ENCODE measurements around the gene RABGAP1L.
"Not testable (repeated sequence)": the region's sequence is repeated elsewhere in the genome, so short reads cannot be mapped to it uniquely, and the experiment has no call there.

RABGAP1L gene

GRCh38 chr1:174405219-174405618 lies 245.9 kb downstream of the RABGAP1L start:
- TF ChIP-seq POLR2A (IDR thresholded peaks at IDR 0.05; ENCODE audit: extremely low read depth, insufficient read length), result no peak
- TF ChIP-seq, protein P1, sequence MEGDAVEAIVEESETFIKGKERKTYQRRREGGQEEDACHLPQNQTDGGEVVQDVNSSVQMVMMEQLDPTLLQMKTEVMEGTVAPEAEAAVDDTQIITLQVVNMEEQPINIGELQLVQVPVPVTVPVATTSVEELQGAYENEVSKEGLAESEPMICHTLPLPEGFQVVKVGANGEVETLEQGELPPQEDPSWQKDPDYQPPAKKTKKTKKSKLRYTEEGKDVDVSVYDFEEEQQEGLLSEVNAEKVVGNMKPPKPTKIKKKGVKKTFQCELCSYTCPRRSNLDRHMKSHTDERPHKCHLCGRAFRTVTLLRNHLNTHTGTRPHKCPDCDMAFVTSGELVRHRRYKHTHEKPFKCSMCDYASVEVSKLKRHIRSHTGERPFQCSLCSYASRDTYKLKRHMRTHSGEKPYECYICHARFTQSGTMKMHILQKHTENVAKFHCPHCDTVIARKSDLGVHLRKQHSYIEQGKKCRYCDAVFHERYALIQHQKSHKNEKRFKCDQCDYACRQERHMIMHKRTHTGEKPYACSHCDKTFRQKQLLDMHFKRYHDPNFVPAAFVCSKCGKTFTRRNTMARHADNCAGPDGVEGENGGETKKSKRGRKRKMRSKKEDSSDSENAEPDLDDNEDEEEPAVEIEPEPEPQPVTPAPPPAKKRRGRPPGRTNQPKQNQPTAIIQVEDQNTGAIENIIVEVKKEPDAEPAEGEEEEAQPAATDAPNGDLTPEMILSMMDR (IDR thresholded peaks at IDR 0.05; ENCODE audit: low read depth, low read length), result no peak
- TF ChIP-seq, protein P2, sequence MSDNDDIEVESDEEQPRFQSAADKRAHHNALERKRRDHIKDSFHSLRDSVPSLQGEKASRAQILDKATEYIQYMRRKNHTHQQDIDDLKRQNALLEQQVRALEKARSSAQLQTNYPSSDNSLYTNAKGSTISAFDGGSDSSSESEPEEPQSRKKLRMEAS (IDR thresholded peaks at IDR 0.05; ENCODE audit: low read depth, low read length), result no peak
- no peak for TF ChIP-seq MYC (IDR thresholded peaks at IDR 0.05; ENCODE audit: low read depth, low read length)
- no peak overlapping the region for H3K4me3 ChIP-seq (ENCODE audit: low read depth, low read length)
- no peak for DNase-seq (ENCODE audit: low read depth)

DNA sequence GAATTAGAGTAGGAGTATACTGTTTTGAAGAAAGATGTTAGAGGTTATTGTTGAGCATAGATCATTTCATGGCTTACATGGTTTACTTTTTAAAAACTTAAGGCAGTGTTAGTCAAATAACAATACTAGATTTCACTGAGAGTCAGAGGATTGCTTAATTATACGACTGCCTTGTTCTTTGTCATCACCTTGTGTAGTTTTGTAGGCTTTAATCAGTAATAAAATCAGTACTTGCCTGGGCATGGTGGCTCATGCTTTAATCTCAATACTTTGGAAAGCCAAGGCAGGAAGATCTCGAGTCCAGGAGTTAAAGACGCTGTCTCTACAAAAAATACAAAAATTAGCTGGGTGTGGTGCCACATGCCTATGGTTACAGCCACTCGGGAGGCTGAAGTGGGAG lies 247.1 kb downstream of the RABGAP1L start:
- no peak for DNase-seq (ENCODE audit: low read depth)
- no peak overlapping the region for H3K4me3 ChIP-seq (ENCODE audit: low read depth, low read length)
- TF ChIP-seq, protein P1 (IDR thresholded peaks at IDR 0.05; ENCODE audit: low read depth, low read length), result no peak
- TF ChIP-seq POLR2A (IDR thresholded peaks at IDR 0.05; ENCODE audit: extremely low read depth, insufficient read length), result no peak

GRCh38 chr1:174407665-174408064 lies 248.3 kb downstream of the RABGAP1L start:
- no peak for DNase-seq (ENCODE audit: low read depth)
- TF ChIP-seq MYC (IDR thresholded peaks at IDR 0.05; ENCODE audit: low read depth, low read length) (no peak), POLR2A (IDR thresholded peaks at IDR 0.05; ENCODE audit: extremely low read depth, insufficient read length) (no peak)
- TF ChIP-seq, protein P2 (IDR thresholded peaks at IDR 0.05; ENCODE audit: low read depth, low read length), result no peak
- TF ChIP-seq, protein P1 (IDR thresholded peaks at IDR 0.05; ENCODE audit: low read depth, low read length), result no peak
- H3K4me3 ChIP-seq (ENCODE audit: low read depth, low read length), result no peak overlapping the region

DNA sequence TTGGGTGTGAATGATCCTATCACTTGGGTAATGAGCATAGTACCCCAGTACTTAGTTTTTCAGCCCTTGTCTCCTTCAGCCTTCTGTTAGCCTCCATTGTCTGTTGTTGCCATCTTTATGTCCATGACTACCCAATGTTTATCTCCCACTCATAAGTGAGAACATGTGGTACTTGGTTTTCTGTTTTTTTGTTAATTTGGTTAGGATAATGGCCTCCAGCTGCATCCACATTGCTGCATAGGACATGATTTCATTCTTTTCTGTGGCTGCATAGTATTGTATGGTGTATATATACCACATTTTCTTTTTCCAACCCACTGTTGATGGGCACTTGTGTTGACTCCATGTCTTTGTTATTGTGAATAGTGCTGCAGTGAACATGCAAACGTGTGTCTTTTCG lies 248.8 kb downstream of the RABGAP1L start:
- no peak for DNase-seq (ENCODE audit: low read depth)
- no peak overlapping the region for H3K4me3 ChIP-seq (ENCODE audit: low read depth, low read length)
- TF ChIP-seq, protein P1 (IDR thresholded peaks at IDR 0.05; ENCODE audit: low read depth, low read length), result no peak
- no peak for TF ChIP-seq MYC (IDR thresholded peaks at IDR 0.05; ENCODE audit: low read depth, low read length)
- TF ChIP-seq, protein P2 (IDR thresholded peaks at IDR 0.05; ENCODE audit: low read depth, low read length), result no peak
- TF ChIP-seq POLR2A (IDR thresholded peaks at IDR 0.05; ENCODE audit: extremely low read depth, insufficient read length), result no peak

GRCh38 chr1:174409801-174410200 lies 250.5 kb downstream of the RABGAP1L start:
- H3K4me3 ChIP-seq (ENCODE audit: low read depth, low read length); DNase-seq (ENCODE audit: low read depth): not testable (repeated sequence)

- TF ChIP-seq, protein P2 (IDR thresholded peaks at IDR 0.05; ENCODE audit: low read depth, low read length), result no peak
- no peak for TF ChIP-seq MYC (IDR thresholded peaks at IDR 0.05; ENCODE audit: low read depth, low read length)
- no peak overlapping the region for H3K4me3 ChIP-seq (ENCODE audit: low read depth, low read length)
- no peak for DNase-seq (ENCODE audit: low read depth)
These were observed 254.3 kb downstream of the RABGAP1L start for GRCh38 chr1:174413632-174414031.

- no peak for DNase-seq (ENCODE audit: low read depth)
- H3K4me3 ChIP-seq (ENCODE audit: low read depth, low read length), result no peak overlapping the region
- TF ChIP-seq MYC (IDR thresholded peaks at IDR 0.05; ENCODE audit: low read depth, low read length) (no peak), POLR2A (IDR thresholded peaks at IDR 0.05; ENCODE audit: extremely low read depth, insufficient read length) (no peak)
- TF ChIP-seq, protein P2 (IDR thresholded peaks at IDR 0.05; ENCODE audit: low read depth, low read length), result no peak
- TF ChIP-seq, protein P1 (IDR thresholded peaks at IDR 0.05; ENCODE audit: low read depth, low read length), result no peak
These were observed 254.9 kb downstream of the RABGAP1L start for GRCh38 chr1:174414203-174414602.
